HepG2 (cell line): ENCODE data around the gene MGST2. TPM values are rescaled to one million over a fixed set of nuclear protein-coding genes. Genes with fewer than 3 reads are reported as not detected.

Source experiments
- ATAC-seq: fragments of 200-7000 bp; cut with Tn5 transposase; 3 replicates; pipeline ENCODE4 v1.9.1; 2020; ENCODE audit warnings: mild to moderate bottlenecking, moderate library complexity
- BruUV-seq: library from RNA; stranded (reverse); fragments of 400-500 nt; replicated peaks from 2 replicates; lab custom pipeline; 2021; lab: Mats Ljungman, UMichigan
- CTCF ChIA-PET: fragments of 300-600 bp; formaldehyde crosslinking; extraction: SDS; loops from one replicate; lab custom pipeline; 2021; ENCODE audit warnings: low total read pairs, inconsistent platforms, low intra/inter-chr PET ratio; lab: Yijun Ruan, JAX
- POLR2A ChIA-PET: fragments of 350-600 bp; sonication (Branson Sonifier 250); formaldehyde crosslinking; loops from one replicate; lab custom pipeline; 2020; ENCODE audit warnings: antibody characterized with exemption, inconsistent platforms; lab: Yijun Ruan, JAX
- DNase-seq: peaks from one replicate; pipeline ENCODE4 v3.0.0-alpha.2; 2015; ENCODE audit warnings: low spot score
- FAIRE-seq: peaks from 3 replicates; lab custom pipeline; 2011; peaks lifted over from hg19 to GRCh38; lab: Jason Lieb, UNC
- H2AFZ ChIP-seq: one replicate; pipeline ENCODE4 v1.6.1; 2011; ENCODE audit warnings: low read length, inconsistent platforms
- H3K27ac ChIP-seq: fragments of 300-600 bp; 3 replicates; pipeline ENCODE4 v1.8.0; 2011; ENCODE audit warnings: mixed run types, mild to moderate bottlenecking, mixed read lengths, low read length, inconsistent platforms; ENCODE audit not compliant: insufficient read depth; ENCODE audit errors: extremely low read length
- H3K27me3 ChIP-seq, 2 experiments: fragments of 200-600 bp in 1 of 2; 2 replicates in 1 of 2; 3 replicates in 1 of 2; pipeline versions ENCODE4 v1.6.0 to v1.8.0; 2011; ENCODE audit warnings: low read length in 2 of 2, mild to moderate bottlenecking in 2 of 2, moderate library complexity in 2 of 2, inconsistent platforms in 1 of 2; ENCODE audit not compliant: insufficient read depth in 2 of 2, control insufficient read depth in 1 of 2
- H3K36me3 ChIP-seq, 2 experiments: fragments of 200-600 bp in 1 of 2; replicated peaks in 1 of 2; 2 replicates in 1 of 2; 3 replicates in 1 of 2; pipeline versions ENCODE4 v1.5.1 to v1.8.0; 2011; ENCODE audit warnings: low read length in 2 of 2, inconsistent platforms in 1 of 2; ENCODE audit not compliant: insufficient read depth in 2 of 2, control insufficient read depth in 1 of 2
- H3K4me1 ChIP-seq: 2 replicates; pipeline ENCODE4 v1.5.1; 2012; ENCODE audit warnings: low read length, inconsistent platforms; ENCODE audit not compliant: insufficient read depth
- H3K4me2 ChIP-seq: 2 replicates; pipeline ENCODE4 v1.6.0; 2011; ENCODE audit warnings: low read depth, low read length, inconsistent platforms
- H3K4me3 ChIP-seq, 3 experiments: fragments of 200-600 bp in 1 of 3; sonication (generic), shearing (Covaris generic) in 1 of 3; replicated peaks in 1 of 3; 2 replicates each; pipeline ENCODE4 v1.5.1; 2011 to 2016; ENCODE audit warnings: low read length in 3 of 3, inconsistent platforms in 2 of 3, low read depth in 2 of 3, mild to moderate bottlenecking in 2 of 3, control low read depth in 1 of 3, mixed read lengths in 1 of 3; ENCODE audit not compliant: insufficient read depth in 1 of 3
- H3K79me2 ChIP-seq: one replicate; pipeline ENCODE4 v1.6.1; 2011; ENCODE audit warnings: low read length, inconsistent platforms; ENCODE audit not compliant: insufficient read depth
- H3K9ac ChIP-seq: 2 replicates; pipeline ENCODE4 v1.6.0; 2011; ENCODE audit warnings: mild to moderate bottlenecking, low read depth, low read length, inconsistent platforms; ENCODE audit not compliant: insufficient read depth
- H3K9me3 ChIP-seq: 2 replicates; pipeline ENCODE4 v1.5.1; 2012; ENCODE audit warnings: mild to moderate bottlenecking, low read length
- H4K20me1 ChIP-seq: 2 replicates; pipeline ENCODE4 v1.6.0; 2011; ENCODE audit warnings: inconsistent platforms, mild to moderate bottlenecking, low read length, moderate library complexity; ENCODE audit not compliant: insufficient read depth
- CEBPB ChIP-seq: IDR thresholded peaks from 2 replicates; pipeline ENCODE4 v1.6.1; 2011; ENCODE audit warnings: low read depth, low read length, improper control_type of control experiment, borderline replicate concordance
- HIVEP1 ChIP-seq: sonication (generic); formaldehyde crosslinking; IDR thresholded peaks from 2 replicates; pipeline ENCODE4 v1.4.0; 2020; ENCODE audit warnings: mild to moderate bottlenecking, missing genetic modification reagents
- NR2C2 ChIP-seq: sonication (generic); formaldehyde crosslinking; IDR thresholded peaks from 2 replicates; pipeline ENCODE4 v1.4.0; 2020; ENCODE audit warnings: missing genetic modification reagents, mild to moderate bottlenecking, moderate library complexity, borderline replicate concordance
- ZFP36L1 ChIP-seq: sonication (generic); formaldehyde crosslinking; IDR thresholded peaks from 2 replicates; pipeline ENCODE4 v1.8.0; 2022; ENCODE audit warnings: mild to moderate bottlenecking, missing genetic modification reagents, moderate library complexity
- ZNF121 ChIP-seq: sonication (generic); formaldehyde crosslinking; IDR thresholded peaks from 2 replicates; pipeline ENCODE4 v1.5.0; 2020; ENCODE audit warnings: mild to moderate bottlenecking, missing genetic modification reagents
- ZNF570 ChIP-seq: sonication (generic); formaldehyde crosslinking; IDR thresholded peaks from 2 replicates; pipeline ENCODE4 v1.4.0; 2020; ENCODE audit warnings: mild to moderate bottlenecking, missing genetic modification reagents, borderline replicate concordance
- WGBS: methylation state at CpG from one replicate; pipeline ENCODE4 v1.1.6; 2017; ENCODE audit warnings: low lambda C conversion rate; 5-methylcytosine and 5-hydroxymethylcytosine counted together
- in situ Hi-C: cut with HindIII; loops from 2 replicates; pipeline ENCODE4 v1.10.0; 2017; ENCODE audit warnings: low pct_unique_long_range_greater_than_20kb; ENCODE audit not compliant: extremely low pct_ligation_motif_present
- intact Hi-C: fragments of 100-400 bp; cut with micrococcal nuclease; formaldehyde crosslinking; loops from one replicate; pipeline ENCODE4 v1.10.0; 2022; ENCODE audit not compliant: unreplicated experiment
- polyA plus RNA-seq, 8 experiments: library from polyadenylated mRNA; depleted of rRNA in 3 of 8; stranded (reverse) in 7 of 8; unstranded in 1 of 8; fragments of >200 nt; fragmentation: Illumina TruSeq in 4 of 8; extraction: Trizol in 4 of 8; gene quantifications; 2 replicates each; pipeline versions ENCODE4 v1.2.1 to v1.2.3, GENCODE V29; 2011 to 2016; ENCODE audit warnings: low read depth in 4 of 8, missing spikeins in 1 of 8, mixed read lengths in 1 of 8; ENCODE audit not compliant: insufficient read depth in 1 of 8
- total RNA-seq, 5 experiments: library from RNA; depleted of rRNA; stranded (reverse); fragments of >200 nt; fragmentation: Illumina TruSeq; extraction: Trizol; gene quantifications; 2 replicates each; pipeline ENCODE4 v1.2.3, GENCODE V29; 2016; ENCODE audit warnings: low read depth in 1 of 5
- TF ChIP-seq, protein P1 (sequence below): sonication (generic); formaldehyde crosslinking; IDR thresholded peaks from 2 replicates; pipeline ENCODE4 v1.5.0; 2020; ENCODE audit warnings: missing genetic modification reagents, mild to moderate bottlenecking, borderline replicate concordance

MGST2 gene
- total and polyA plus RNA-seq, 2 of the 13 experiments (the other 11 are each of a cell fraction or from before 2014, with no cell fraction given) = 205 to 416 TPM

DNA sequence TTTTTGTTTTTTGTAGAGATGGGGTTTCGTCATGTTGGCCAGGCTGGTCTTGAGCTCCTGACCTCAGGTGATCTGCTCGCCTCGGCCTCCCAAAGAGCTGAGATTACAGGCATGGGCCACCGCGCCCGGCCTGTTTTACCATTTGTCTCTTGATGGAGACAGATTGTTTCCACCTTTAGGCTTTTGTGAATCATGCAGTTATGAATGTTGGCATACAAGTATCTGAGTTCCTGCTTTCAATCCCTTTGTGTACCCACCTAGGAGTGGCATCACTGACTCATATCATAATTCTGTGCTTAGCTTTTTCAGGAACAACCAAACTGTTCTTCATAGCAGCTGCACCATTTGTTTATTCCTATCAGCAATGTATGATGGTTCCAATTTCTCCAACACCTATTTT is 20.2 kb upstream of the MGST2 start (continued):
- TF ChIP-seq ZFP36L1 (CRISPR knock-in tag) (no peak), ZNF570 (CRISPR knock-in tag) (no peak), HIVEP1 (CRISPR knock-in tag) (no peak), NR2C2 (CRISPR knock-in tag) (no peak)
- TF ChIP-seq, protein P1, sequence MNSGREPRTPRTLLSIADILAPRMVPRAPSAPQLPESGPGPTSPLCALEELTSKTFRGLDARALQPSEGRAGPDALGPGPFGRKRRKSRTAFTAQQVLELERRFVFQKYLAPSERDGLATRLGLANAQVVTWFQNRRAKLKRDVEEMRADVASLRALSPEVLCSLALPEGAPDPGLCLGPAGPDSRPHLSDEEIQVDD (CRISPR knock-in tag) = no peak

DNA sequence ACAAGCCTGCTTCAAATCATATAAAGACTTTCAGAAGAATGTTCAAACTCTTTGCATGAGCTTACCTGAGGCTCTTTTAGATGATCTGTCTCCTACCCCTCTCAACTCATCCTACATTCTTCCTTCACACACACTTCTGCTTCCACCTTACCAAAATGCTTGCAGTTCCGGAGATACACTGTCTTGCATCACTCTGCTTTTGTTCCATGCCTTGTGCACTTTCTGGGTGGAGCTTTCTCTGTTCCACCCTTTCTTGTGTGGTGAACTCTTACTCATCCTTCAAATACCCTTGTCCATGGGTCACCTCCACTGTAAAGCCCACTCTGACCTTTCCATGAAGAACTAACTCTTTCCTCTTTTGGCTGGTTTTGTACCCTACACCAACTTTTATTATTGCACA is 18.4 kb upstream of the MGST2 start:
- intact Hi-C loops (no loop called here), in situ Hi-C loops (no loop called here)
- 4% methylated on average over 1 of the region's 1 CpG for WGBS
- Histone ChIP-seq H3K79me2 (no peaks in the 10 kb centered on the region), H3K9me3 (no peaks in the 10 kb centered on the region), H3K27ac (no peak overlapping the region), H3K4me1 (peaks cover 9% of the 10 kb centered on the region; the same call in 1 of the 2 replicates), H3K9ac (no peak overlapping the region), H3K4me2 (no peak overlapping the region), H3K27me3 (peaks cover 0 to 1% of the 10 kb centered on the region in 2 experiments; a peak in 1 of 5 replicates), H4K20me1 (no peaks in the 10 kb centered on the region), H2AFZ (no peak overlapping the region), H3K36me3 (no peaks in the 10 kb centered on the region), H3K4me3 (no peak overlapping the region)
- ChIA-PET CTCF (no interaction called here), POLR2A (no interaction called here)
- FAIRE-seq (no peak), ATAC-seq (no peak), DNase-seq (no peak)
- TF ChIP-seq CEBPB = peak; percentile 19; the same call in 1 of the 2 replicates
- TF ChIP-seq ZNF121 (CRISPR knock-in tag) = no peak
- BruUV-seq = no TSS peak
